Urothelium cell line (cell line): Measurements from ENCODE around the gene WNT11.

Source experiments
- DNase-seq: peaks from one replicate; pipeline ENCODE4 v3.0.0; 2011; ENCODE audit warnings: low spot score, mixed read lengths
- FAIRE-seq: peaks from 2 replicates; lab custom pipeline; 2011; peaks lifted over from hg19 to GRCh38; lab: Jason Lieb, UNC

Gene WNT11

GRCh38 chr11:76239483-76240160, 33.3 kb upstream of the WNT11 start:
- no peak for FAIRE-seq
- DNase-seq: no peak

DNA sequence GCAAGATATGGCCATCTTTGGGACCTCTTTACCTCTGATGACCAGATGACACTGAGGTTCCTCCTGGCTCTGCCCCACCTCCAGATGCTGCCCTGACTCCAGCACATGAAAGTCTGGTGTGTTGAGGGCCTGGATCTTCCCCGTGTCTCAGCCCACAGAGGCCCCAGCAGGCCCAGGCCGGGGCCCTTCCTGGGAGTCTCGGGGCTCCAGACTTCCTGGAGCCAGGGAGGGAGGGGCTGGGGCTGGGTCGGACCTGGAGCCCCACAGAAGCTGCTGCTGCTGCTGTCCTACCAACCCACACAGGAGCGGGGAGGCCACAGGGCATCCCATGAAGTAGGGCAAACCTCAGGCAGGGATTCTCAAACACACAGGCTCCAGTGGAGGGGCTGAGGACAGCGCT, 32.2 kb upstream of the WNT11 start:
- no peak for FAIRE-seq
- no peak for DNase-seq

GRCh38 chr11:76237914-76238313, 31.6 kb upstream of the WNT11 start:
- DNase-seq: peak; percentile 23
- no peak for FAIRE-seq

DNA sequence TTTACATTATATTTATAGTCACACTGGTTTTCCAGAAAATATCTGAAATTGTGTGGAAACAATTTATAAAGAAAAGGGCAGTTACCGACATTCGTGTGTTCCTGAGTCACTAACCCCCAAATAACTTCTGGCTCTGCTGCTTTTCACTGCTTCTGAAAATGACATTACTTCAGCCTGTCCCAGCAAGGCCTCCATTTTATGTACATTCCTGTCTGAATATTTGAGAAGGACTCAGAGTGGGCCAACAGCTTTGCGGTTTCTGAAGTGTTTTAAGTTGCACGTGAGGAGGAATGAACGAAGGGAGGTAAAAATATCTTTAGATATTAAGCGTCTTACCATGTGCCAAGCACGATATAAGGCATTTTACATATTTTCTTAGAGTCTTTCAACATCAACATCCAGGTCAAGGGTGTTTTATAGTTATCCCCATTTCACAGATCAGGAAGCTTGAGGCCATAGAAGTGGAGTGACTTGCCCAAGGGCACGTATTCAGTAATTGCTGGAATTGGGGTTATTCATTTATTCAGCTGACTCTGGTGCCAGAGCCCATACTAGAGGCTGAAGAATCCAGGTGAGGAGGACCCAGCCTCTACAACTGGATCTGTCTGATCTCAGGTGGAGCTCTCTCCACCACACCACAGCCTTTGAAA, 30.8 kb upstream of the WNT11 start:
- DNase-seq (no peak), FAIRE-seq (no peak)

GRCh38 chr11:76236092-76236999, 30.0 kb upstream of the WNT11 start:
- FAIRE-seq (no peak), DNase-seq (peak; percentile 75)

- peak; percentile 96 for DNase-seq
- FAIRE-seq: no peak
These were observed 29.2 kb upstream of the WNT11 start for GRCh38 chr11:76235233-76236091.

- peak; percentile 48 for DNase-seq
- FAIRE-seq: no peak
These were observed 28.3 kb upstream of the WNT11 start for GRCh38 chr11:76234416-76235232.

DNA sequence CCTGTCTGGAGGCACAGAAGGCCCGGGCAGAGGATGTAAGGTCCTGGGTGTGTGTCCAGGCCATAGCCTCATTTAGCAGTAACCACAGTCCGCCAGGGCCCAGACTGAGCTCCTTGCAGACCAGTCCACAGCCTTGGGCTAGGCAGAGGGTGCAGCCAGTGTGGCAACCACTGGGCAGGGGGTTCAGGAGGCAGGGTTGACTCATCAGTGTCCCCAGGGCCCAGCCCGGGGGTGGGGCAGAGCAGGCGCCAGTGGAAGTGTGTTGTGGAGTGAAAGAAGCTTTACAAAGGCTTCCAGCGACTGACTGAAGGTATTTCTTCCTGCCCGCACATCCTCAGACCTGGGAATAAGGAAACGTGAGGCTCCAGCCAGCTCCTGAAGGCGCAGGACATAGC, 27.7 kb upstream of the WNT11 start:
- FAIRE-seq: no peak
- DNase-seq: peak; percentile 57

- no peak for FAIRE-seq
- peak; percentile 75 for DNase-seq
These were observed 27.1 kb upstream of the WNT11 start for GRCh38 chr11:76233196-76233921.

GRCh38 chr11:76232026-76232665, 25.8 kb upstream of the WNT11 start:
- no peak for DNase-seq
- no peak for FAIRE-seq

DNA sequence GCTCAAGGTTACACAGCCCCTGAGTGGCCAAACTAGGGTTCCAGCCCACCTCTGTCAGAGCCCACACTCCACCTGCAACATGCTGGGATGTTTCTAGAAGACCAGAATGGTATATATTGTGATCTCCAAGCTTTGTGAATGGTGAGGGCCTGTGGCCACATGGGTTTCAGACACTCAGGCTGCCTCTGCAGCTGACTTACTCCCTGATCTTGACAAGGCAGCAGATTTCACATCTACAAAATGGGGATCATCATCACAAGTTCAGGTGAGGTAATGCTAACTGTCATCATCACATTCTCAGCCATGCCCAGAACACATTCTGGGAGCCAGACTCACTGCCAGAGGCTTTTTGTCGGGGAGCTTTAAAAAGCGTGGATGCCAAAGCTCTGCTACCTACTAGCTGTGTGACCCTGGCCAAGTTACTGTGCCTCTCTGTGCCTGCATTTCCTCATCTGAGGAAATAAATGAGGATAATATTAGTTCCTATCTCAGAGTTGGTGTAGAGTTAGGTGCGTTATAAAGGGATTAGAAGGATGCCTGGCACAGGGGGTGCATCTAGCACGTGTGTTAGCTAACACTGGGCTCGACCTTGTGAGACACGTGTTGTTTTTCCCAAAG, 24.9 kb upstream of the WNT11 start:
- DNase-seq (no peak), FAIRE-seq (no peak)

DNA sequence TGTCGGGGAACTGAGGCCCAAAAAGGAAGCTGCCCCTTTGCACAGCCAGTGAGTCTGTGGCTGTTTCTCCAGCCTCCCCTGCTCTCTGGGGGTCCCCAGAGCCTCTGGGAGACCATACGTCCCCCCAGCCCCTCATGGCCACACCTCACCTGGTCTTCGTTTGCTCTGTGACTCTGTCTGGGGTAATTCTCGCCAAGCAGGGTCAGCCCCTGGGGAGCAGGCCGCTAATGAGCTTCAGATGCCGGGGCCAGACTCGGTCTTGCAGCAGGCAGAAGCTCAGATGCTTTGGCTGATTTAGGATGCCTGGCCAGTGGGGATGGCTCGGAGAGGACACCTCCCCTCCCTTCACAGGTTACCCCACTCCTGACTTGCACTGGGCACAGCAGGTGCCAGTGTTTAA, 24.1 kb upstream of the WNT11 start:
- DNase-seq: no peak
- no peak for FAIRE-seq

- FAIRE-seq: no peak
These were observed 23.5 kb upstream of the WNT11 start for GRCh38 chr11:76229690-76230240.

GRCh38 chr11:76228875-76229149, 22.5 kb upstream of the WNT11 start:
- FAIRE-seq (no peak), DNase-seq (no peak)

More at GRCh38 chr11:76229690-76230240, 23.5 kb upstream of the WNT11 start:
- DNase-seq: no peak

DNA sequence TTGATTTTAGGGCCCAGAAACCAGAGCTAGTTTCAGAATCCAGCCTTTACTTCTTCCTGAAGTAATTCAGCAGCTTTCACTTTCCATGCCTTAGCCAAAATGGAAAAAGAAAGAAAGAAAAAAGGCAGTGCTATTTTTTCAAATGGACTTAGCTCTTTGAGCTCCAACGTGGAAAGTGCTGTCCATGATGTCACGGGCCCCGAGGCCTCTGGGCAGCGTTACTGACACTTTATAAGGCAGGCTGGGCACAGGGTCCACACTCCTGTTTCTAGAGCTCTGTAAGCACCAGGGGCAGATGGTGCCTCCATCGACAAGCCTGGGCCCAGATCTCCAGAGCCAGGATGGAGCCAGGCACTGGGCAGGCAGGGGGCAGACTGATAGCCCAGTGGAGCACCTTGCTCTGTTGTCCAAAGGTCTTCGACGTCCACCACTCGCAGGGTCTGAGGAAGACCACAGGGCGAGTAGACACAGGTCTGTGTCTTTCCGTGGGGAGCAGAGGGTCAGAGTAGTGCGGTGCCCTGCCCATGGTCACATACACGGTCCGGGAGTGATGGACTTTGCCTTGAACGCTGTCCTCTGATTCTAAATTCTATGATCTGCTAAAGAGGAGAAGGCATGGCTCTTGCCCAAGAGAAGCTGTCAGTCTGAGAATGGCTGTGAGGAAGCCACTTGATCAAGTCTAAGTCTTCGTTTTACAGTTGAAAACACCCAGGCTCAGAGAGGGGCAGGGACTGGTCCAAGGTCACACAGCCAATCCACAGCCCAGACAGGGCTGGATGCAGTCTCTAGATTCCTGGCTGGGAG, 22.0 kb upstream of the WNT11 start:
- DNase-seq: no peak
- FAIRE-seq: no peak

DNA sequence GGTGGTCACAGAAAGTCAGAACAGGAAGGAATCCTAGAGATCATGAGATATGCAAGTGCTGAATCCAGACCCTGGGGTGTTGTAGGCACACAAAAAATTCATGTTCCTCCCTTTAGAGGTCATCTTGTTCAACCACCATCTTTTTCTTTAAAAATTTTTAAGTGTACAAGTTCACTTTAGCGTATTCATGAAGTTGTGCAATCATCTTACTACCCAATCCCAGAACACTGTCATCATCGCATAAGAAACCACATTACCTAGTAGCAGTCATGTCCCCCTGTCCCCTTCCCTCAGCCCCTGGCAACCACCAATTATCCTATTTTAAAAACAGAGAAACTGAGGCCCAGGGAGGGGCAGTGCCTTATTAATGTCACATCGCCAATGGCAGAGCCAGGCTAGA, 20.3 kb upstream of the WNT11 start:
- FAIRE-seq (no peak), DNase-seq (no peak)

DNA sequence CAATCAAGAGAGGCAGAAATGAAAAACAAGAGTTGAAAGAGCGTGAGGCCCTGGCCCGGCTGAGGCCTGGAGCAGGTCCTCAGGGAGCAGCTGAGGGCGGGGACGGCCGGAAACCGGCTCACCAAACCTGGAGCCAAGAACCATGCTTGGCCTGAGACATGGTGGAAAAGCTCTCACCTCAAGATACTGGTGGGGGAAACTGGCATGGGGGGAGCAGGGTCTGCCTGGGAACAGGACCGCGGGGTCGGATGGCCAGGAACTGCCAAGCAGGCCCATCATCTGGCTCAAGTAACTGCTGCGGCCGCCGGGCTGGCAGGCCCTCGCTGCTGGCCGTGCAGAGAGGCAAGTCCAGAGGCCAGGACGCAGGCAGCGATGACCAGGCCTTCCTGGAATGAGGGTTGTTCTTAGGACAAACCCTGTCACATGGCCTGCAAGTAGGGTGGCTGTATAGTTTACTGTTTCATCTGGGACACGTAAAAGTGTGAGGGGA, 18.9 kb upstream of the WNT11 start:
- FAIRE-seq (no peak), DNase-seq (no peak)
